COLO668 (cell line): ENCODE results near the gene PPFIA3.
A peak's percentile ranks its signal among the peaks of the same experiment; 100 is the strongest.

Experiments used
- DNase-seq: peaks from one replicate; lab custom pipeline; 2025; ENCODE audit not compliant: unreplicated experiment; lab: John Stamatoyannopoulos, UW

The PPFIA3 gene

DNA sequence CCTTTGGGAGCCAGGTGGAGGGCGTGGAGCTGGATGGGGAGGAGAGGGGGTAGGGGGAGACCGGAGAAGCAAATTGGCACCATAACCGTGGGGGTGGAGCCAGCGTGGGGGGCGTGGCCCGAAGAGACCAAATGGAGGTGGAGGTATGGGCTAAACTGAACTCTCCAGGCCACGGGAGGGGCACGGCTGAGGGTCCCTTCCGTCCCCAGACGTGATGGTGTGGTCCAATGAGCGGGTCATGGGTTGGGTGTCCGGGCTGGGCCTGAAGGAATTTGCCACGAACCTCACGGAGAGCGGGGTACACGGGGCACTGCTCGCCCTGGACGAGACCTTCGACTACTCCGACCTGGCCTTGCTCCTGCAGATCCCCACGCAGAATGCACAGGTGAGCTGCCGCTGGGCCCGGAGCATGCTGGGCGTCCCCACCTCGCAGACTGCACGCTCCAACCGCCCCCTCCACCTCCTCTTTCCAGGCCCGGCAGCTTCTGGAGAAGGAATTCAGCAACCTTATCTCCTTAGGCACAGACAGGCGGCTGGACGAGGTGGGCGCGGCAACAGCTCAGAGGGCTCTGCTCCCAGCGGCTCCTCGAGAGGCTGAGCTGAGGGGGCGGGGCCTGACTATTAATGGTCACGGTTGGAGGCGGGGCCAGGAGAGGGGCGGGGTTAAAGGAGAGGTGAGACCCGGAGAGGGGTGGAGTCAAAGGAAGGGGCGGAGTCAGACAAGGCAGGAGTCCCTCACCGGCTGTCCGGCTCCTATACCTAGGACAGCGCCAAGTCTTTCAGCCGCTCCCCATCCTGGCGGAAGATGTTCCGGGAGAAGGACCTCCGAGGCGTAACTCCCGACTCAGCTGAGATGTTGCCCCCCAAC lies 29.7 kb downstream of the PPFIA3 start:
- DNase-seq: peak; percentile 87

DNA sequence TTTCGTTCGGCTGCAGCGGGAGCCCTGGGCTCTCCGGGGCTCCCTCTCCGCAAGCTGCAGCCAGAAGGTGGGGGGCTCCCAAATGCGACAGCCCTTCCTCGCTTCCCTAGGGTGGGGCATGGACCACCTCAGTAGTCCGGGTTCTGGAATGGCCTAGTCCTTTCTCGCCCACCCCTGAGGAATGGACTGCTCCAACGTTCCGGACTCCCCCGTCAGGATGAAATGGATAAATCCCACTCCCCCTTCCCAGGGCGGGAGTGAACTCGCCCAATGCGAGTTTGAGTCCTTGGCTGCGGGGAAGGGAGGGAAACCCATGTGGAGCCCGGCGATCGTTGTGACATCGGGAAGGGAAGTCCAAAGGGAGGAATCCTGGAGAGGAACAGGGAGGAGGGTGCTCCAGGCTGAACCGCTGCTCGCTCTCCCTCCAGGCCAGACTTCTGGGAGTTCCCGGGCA lies 30.3 kb downstream of the PPFIA3 start:
- DNase-seq: peak; percentile 75

DNA sequence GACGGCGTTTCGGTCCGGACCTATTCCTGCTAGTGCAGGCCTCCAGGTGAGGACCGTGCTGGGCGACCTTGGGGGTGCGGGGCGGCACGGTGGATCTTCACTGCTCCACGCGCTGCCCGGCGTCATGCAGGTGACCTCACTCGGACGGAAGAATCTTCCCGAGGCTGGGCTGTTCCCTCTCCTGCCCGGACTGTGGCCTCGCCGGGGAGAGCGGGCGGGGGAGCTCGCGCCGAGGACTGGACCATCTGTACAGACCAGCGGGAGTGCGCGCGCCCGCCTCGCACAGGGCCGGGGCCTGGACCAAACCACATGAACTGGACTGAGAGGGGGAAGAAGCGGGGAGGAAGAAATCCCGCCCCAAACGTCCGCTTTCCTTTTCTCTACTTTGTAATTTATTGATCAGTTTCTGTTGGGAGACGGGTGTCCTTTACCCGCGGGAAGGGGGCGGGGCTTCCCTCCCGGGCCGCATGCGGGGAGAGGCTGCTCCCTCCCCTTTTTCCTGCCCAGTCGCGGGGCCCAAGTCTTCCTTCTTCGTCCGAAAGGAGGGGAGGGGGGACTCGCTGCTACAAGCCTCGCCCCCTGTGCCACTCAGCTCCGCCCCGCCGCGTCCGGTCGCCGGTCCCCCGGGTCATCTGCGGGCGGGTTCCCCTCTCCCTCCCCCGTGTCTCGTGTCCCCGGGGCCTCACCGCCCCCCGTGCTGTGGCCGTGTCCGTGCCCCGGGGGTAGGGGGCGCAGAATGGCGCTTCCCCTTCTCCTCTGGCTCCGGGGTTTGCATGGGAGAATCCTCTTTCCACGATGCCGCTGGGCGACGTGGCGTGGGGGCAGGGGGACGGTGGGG lies 31.0 kb downstream of the PPFIA3 start:
- peak; percentile 87 for DNase-seq

DNA sequence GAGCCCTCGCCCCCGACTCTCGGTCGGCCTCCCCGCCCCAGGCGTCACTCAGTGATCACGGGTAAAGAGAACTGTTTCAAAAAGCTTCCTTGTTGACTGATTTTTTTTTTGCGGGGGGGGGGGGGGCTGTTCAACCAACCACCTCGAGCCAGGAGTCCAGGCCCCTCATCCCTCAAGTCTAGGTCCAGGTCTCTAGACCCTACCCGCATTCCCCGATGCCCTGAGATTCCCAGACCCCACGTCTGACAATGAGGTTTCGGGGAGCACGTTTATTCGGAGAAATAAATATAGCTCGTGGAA lies 31.6 kb downstream of the PPFIA3 start:
- no peak for DNase-seq

DNA sequence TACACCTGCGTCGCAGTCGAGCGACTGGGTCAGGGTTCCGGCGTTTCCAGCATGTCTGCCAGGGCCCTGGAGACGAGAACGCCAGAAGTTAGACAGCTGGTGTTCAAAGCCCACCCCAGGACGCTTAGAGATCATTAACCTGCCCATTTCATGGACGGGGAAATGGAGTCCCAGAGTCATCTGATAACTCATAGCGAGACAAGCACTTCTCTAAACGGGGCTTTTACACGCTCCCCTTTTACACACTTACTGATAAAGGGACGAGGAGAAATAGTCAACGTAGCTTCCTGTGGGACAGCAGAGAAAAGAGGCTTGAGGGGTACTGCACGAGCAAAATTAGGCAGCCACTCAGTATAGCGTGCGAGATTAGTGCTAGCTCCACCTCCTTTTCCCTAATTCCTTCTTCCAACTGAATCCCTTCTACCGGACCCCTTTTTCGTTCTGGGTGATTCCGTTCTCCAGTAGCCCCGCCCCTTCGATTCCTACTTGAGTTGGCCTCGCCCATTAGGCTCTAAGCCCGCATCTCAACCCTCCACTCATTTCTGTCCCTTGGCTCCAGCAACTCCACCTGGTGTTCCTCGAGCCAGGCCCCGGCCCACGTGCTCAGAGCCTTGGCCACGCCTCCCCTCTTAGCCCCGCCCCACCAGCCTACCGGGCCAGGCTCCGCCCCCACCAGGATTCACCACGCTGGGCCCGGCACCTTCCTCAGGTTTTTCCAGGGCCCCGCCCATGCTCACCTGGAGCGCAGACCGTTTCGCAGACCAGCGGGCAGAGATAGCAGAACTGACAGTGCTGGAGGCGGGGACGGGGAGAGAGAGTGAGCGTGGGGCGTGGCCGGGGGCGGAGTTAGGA lies 32.1 kb downstream of the PPFIA3 start:
- peak; percentile 85 for DNase-seq

DNA sequence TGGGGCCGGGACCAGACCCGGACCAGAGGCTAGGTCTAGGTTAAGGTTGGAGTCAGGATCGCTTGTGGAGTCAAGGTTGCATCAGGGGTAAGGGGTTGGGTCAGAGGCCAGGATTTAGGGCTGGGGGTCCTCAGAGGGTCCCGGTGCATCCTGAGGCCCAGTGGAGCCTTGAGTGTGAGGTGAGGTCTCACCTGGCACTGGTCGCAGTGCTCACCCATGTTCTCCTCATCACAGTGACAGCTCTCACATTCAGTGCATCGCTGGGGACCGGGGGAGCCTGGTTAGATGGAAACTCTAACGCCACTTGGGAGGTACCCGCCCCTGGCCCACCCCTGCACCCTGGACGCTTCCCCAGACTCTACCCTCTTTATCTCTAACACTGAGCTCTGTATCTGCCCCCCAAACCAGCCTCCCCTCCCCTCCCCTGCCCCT lies 32.8 kb downstream of the PPFIA3 start:
- no peak for DNase-seq

DNA sequence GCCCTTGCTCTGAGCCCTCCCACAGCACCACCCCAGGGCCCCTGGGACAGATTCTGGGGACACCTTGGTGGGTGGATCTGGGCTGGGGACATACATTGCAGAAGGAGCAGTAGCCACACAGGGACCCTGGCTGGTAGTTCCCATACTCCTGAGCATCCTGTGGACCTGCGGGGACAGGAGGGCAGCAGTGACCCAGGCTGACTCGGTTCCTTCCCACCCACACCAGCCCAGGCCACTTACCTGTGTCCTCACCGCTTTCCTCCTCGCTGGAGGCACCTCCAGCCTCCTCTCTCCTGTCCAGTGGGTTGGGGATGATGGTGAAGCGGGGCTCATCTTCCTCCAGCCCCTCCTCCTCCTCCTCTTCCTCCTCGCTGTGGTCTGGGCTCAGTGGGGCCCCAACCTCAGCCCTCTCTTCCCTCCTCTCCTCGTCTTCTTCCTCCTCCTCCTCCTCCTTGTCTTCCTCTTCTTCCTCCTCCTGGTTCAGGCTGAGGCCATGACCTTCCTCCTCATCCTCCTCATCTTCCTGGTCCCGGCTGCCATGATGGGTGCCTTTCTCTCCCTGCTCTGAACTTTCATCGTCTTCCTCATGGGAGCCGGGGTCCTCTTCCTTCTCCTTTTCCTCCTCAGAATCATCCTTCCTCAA lies 33.9 kb downstream of the PPFIA3 start:
- DNase-seq: no peak

DNA sequence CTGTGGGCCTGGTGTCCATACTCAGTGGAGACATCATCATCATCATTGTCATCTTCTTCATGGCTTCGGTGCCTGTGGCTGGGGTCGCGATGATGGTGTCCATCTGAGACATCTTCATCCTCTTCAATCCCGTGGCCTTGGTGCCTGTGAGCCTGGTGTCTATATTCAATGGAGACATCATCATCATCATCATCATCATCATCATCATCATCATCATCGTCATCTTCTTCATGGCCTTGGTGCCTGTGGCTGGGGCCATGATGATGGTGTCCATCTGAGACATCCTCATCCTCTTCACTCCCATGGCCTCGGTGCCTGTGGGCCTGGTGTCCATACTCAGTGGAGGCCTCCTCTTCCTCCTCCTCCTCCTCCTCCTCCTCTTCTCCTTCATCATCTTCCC lies 34.9 kb downstream of the PPFIA3 start:
- no peak for DNase-seq

DNA sequence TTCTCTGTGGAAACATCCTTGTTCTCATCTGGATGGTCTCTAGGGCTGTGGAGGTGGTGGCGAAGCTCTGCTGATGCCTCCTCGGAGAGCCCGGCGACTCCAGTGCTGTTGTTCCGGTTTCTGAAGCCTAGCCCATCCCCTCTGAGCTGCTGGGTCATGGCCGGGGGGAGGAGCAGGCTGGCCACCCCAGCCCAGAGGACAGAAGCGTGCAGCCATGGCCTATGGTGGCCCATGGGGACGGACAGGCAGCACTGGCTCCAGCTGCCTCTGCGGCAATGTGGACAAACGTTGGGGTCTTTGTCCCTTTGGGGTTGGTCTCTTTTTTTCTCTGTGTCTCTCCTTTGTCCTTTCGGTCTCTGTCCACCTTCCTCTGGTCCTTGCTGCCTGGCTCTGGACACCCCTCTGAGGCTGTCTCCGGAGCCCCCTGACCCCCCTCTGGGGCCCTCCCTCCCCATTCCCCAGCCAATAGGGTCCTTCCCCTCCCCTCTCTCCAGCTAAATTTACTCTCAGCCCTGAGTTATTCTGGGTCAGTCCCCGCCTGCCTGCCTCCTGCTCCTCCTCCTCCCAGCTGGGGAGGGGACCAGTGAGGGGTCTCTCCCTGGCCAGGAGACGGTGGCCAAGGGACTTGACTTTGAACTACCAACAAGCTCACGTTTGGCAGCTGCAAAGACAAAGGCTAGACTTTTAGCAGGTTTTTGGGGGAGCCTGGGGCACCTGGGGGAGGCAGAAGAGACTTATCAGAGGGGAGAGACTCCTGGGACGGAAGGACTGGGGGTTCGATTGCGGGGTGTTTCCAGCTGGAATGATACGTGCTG lies 35.9 kb downstream of the PPFIA3 start, which contains the start of gene HRC:
HRC (minus strand) TSS at position 392 of the 815 bp plus-strand sequence; CDS start at position 233, 159 bp downstream.
- no peak for DNase-seq

DNA sequence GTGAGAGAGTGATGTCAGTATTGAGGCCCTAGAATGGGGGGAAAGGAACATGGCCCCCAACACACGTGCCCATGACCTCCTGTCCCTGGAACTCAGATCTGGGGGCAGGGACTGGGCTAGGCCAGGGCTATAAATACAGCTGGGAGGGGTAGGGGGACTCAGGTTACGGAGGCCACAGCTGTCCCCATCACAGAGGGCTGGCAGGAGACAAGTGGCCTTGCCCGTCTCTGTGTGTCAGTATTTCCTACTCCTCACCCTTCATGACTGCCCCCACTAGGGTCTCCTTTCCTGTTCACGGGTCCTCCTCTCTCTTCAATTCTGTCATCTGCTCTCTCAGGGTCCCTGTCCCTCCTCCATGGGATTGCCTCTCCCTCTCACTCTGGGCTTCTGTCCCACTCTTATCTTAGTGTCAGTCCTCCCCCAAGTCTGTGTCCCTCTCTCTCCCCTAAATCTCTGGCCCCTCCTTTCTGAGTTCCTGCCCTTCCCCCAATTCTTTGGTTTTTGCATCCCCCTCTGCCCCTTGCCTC lies 36.5 kb downstream of the PPFIA3 start:
- DNase-seq: no peak

DNA sequence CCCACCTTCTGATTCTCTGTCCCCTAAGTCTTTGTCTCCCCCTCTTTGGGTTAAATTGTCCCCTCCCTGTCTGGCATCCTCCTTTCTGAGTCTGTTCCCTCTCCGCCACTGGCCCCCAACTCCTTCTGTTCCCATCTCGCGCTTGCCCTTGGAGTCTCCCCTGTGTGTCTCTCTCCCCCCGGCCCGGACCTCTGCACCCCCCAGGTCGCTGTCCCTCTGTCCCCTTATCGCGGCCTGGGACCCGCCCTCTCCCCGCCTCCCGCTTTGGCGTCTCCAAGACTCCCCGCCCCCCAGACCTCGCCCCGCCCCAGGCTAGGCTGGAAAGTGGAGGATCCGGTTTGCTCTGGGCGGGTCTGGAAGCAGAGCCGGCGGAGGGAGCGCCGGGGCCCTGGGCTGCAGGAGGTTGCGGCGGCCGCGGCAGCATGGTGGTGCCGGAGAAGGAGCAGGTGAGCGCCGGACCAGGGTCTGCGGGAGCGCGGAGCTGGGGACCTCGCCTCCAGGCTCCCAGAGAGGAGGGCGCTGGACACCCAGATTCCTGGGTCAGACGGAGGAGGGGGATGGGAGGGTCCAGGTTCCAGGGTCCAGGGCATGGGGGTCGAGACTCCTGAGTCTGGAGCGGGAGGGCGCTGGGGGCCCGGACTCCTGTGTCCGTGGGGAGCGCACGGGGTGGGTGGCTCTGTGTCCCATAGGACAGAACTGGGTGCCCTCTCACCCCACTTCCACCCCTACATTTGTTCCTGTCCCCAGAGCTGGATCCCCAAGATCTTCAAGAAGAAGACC lies 38.3 kb downstream of the PPFIA3 start, which contains the start of gene TRPM4:
TRPM4 (plus strand) TSS at position 348 of the 780 bp plus-strand sequence; CDS start at position 423, 75 bp downstream.
- DNase-seq: peak; percentile 80

DNA sequence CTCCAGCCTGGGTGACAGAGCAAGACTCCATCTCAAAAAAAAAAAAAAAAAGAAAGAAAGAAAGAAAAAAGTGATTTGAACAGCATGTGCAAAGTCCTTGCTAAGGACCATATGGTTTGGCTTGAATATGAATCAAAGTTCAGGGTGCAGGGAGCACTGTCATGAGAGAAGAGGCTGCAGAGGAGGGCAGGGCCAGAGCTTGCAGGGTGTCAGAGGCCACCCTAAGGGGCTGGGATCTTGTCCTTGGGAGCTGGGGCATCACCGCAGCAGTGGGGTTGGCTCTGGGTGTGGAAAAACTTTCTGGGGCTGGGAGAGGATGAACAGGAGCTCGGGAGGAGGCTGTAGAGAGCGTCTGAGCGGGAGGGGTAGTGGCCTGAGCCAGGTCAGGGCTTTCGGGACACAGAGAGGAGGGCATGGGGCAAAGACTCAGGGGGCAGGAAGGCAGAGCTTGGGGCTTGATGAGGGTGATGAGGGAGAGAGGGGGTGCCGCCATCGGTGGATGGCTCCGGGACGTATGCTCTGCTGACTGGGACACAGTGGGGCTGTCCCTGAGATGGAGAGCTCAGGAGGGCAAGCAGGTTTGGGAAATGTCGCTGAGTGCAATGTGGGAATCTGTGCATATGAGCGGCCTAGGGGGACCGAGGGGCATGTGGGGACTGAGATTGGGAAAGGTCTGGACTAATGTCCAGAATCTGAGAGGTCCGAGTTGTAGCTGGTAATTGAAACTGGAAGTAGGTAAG lies 41.3 kb downstream of the PPFIA3 start:
- no peak for DNase-seq

DNA sequence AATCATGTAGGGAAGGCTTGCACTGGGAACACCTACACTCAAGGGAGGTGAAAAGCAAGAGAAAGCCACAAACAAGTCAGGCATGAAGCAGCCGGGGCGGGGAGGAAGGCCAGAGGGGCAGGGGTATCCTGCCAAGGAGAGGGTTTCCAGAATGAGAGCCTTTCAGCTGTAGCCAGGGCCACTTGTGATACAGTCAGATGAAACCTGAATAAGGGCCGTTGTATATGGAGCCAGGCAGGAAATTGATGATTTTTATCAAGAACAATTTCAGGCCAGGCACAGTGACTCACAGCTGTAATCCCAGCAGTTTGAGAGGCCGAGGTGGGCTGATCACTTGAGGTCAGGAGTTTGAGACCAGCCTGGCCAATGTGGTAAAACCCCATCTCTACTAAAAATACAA lies 42.6 kb downstream of the PPFIA3 start:
- DNase-seq: no peak

DNA sequence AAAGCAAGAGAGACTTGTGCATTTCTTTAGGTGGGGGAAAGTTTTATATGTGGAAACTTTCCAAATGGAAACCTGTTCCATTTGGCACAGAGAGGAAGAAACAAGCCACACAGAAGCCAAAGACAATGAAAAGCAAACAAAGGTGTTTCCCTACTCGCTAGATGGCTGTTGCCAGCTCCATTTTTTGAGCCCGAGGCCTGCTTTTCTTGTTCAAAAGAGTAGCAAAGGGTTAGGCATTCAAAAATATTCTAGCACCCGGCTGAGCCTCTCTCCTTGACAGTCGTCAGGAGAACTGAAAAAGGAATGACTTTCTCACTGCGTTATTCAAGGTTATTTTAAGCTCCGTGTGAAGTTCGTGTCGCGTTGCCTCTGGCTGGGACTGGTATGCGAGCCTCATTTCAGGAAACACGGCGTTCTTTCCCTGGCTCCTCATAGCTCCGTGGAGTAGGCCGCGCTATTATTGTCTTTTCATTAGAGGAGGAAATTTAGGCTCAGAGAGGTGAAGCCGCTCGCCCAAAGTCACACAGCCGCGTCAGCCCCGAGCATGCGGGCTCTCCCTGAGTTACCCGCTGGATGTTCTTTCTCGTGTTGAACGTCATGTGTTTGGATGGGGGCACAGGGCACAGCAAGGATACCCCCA lies 45.9 kb downstream of the PPFIA3 start:
- no peak for DNase-seq

DNA sequence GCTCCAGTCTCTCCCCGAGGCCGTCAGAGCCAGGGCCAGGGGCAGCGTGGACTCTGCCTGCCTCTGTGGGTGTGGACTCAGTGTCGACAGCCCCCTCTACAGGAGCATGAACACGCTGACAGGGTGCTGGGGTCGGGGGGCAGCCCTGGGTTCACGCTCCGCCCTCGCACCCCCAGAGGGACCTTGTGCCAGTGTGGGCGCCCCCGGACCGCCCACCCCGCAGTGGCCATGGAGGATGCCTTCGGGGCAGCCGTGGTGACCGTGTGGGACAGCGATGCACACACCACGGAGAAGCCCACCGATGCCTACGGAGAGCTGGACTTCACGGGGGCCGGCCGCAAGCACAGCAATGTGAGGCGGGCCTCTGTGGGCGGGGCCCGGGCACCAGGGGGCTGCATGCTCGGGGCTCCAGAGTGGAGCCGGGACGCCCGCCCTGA lies 46.5 kb downstream of the PPFIA3 start:
- DNase-seq: no peak

DNA sequence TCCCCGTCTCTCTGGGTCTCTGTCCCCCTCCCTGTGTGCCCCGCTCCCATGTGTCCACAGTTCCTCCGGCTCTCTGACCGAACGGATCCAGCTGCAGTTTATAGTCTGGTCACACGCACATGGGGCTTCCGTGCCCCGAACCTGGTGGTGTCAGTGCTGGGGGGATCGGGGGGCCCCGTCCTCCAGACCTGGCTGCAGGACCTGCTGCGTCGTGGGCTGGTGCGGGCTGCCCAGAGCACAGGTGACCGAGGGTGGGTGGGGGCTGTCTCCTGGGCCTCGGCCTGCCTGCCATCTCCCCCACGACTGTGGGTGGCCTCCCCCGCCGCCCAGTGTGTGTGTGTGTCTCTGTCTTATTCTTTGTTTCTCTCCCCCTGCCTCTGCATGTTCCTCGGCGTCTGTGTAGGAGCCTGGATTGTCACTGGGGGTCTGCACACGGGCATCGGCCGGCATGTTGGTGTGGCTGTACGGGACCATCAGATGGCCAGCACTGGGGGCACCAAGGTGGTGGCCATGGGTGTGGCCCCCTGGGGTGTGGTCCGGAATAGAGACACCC lies 48.6 kb downstream of the PPFIA3 start:
- DNase-seq: no peak

DNA sequence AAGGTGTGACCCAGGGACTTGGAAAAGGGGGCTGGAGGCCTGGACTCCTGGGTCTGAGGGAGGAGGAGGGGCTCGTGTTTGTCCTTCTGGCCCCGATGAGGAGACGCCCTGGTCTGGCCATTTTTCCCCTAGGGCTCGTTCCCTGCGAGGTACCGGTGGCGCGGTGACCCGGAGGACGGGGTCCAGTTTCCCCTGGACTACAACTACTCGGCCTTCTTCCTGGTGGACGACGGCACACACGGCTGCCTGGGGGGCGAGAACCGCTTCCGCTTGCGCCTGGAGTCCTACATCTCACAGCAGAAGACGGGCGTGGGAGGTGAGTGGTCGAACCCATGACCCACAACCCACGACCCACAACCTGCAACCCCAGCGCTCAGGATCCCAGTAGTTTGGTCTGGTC lies 49.1 kb downstream of the PPFIA3 start:
- DNase-seq: no peak
